Measurements from ENCODE around the gene PKIG. TPM values are rescaled to one million over a fixed set of nuclear protein-coding genes. Genes with fewer than 3 reads are reported as not detected.

PKIG gene
- total RNA-seq, 1 donor from 2014 or later: 180 TPM

DNA sequence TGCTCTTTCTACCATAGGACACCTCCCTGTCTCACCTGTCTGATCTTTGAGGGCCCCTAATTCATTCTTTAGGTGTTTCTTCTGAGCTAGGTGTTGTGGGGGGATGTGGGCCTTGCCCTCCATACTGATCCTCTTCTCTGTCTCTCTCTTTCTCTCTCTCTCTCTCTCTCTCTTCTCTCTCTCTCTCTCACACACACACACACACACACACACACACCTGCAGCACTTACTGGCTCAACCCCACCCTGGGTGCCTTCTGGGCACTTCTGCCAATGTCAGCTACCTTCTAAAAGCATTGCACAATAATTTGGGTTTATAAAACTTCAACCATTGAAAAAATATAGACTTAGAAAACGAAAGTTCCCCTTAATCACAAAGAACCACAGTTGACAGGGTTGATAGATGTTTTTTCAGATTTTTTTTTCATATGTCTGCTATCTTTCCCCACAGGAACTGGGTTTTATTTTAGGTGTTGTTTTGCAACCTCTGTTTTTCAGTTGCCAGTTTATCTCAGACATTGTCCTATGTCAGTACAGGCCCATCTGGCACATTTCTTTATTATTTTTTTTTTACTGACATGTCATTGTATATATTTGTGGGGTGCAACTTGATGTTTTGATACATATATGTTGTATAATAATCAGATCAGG, 28.1 kb downstream of the PKIG start:
- ATAC-seq (ENCODE audit: poor library complexity) (peak; percentile 5), DNase-seq (no peak)
- intact Hi-C loops (cut with DNase I): loop anchor here (5.0 to 10.0 kb wide), 2 partner anchors 78 to 396 kb away; partner anchors contain the start of gene OSER1

GRCh38 chr20:44613575-44613974, 31.2 kb downstream of the PKIG start:
- DNase-seq (no peak), ATAC-seq (ENCODE audit: poor library complexity) (no peak)
- intact Hi-C loops (cut with DNase I): loop anchor here (5.0 to 10.0 kb wide), 2 partner anchors 81 to 399 kb away; partner anchors contain the start of gene OSER1

GRCh38 chr20:44614525-44614924, 32.1 kb downstream of the PKIG start:
- peak; percentile 79 for DNase-seq
- intact Hi-C loops (cut with DNase I): loop anchor here (5.0 to 10.0 kb wide), 2 partner anchors 82 to 400 kb away; partner anchors contain the start of gene OSER1
- ATAC-seq (ENCODE audit: poor library complexity): peak; percentile 59

GRCh38 chr20:44615169-44615791, 32.9 kb downstream of the PKIG start:
- intact Hi-C loops (cut with DNase I): loop anchor here (10.0 kb wide), 1 partner anchor 400 kb away; the partner anchor contains the start of gene OSER1

DNA sequence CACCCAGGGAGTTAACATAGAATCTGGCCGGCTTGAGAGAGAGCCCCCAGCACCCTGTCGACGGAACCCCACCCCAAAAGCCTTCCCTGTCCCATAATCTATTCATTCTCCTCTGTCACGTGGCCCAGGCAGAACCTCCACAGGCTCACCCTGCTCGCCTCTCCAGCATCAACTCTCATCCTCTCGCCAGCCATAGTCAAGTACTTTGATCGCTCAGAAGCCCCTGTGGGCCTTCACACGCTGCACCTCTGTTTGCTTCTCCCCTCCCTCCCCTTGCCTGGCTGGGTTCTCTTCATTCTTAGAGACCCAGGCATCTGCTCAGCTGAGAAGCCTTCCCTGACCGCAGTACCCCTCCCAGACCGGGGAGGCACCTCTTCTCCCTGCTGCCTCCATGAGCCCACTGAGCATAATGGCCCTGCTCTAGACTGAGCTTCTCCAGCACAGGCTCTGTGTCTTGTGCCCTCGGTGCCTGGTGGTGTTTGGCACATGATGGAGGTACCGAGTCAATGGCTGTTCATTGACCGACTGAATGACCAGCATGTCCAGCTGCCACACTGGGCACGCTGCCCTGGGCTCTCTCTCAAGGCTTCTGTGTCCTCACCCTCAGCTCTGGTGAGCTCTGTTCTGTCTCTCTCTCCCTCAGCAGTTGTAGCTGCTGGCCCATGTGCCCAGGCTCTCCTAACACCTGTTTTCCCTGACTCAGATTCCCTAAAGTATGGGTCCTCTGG, 33.7 kb downstream of the PKIG start:
- ATAC-seq (ENCODE audit: poor library complexity): no peak
- peak; percentile 62 for DNase-seq
- intact Hi-C loops (cut with DNase I): loop anchor here (10.0 kb wide), 1 partner anchor 401 kb away; the partner anchor contains the start of gene OSER1

More at GRCh38 chr20:44615169-44615791, 32.9 kb downstream of the PKIG start:
- ATAC-seq (ENCODE audit: poor library complexity): peak; percentile 8
- DNase-seq: peak; percentile 57

GRCh38 chr20:44616604-44616964, 34.2 kb downstream of the PKIG start:
- intact Hi-C loops (cut with DNase I): loop anchor here (10.0 kb wide), 1 partner anchor 402 kb away; the partner anchor contains the start of gene OSER1
- peak; percentile 23 for ATAC-seq (ENCODE audit: poor library complexity)
- DNase-seq: peak; percentile 80

GRCh38 chr20:44618318-44618731, 35.9 kb downstream of the PKIG start:
- peak; percentile 68 for DNase-seq
- intact Hi-C loops (cut with DNase I): loop anchor here (10.0 kb wide), 1 partner anchor 404 kb away; the partner anchor contains the start of gene OSER1
- ATAC-seq (ENCODE audit: poor library complexity): no peak

- no peak for ATAC-seq (ENCODE audit: poor library complexity)
- intact Hi-C loops (cut with DNase I): loop anchor here (10.0 kb wide), 1 partner anchor 404 kb away; the partner anchor contains the start of gene OSER1
- peak; percentile 28 for DNase-seq
Observed at GRCh38 chr20:44619294-44619693, 36.9 kb downstream of the PKIG start.

DNA sequence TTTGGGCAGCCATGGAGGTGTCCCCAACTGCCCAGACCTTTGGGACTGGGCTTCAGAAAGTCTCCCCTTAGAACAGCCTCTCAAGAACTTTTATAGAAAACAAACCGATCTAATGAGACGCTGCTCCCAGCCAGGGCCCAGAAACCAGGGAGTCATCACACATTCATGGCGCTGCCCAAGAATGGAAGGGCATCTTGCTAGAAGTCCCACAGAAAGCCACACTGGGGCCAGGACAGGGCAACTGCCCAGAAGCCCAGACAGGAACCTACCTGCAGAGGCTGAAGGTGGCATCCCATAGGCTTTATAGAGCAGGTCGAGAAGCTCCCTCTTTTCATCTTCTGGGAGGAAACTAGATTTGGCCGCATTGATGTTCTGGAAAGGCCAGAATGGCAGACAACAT, 37.7 kb downstream of the PKIG start:
- DNase-seq: peak; percentile 22
- intact Hi-C loops (cut with DNase I): no loop called here
- no peak for ATAC-seq (ENCODE audit: poor library complexity)

DNA sequence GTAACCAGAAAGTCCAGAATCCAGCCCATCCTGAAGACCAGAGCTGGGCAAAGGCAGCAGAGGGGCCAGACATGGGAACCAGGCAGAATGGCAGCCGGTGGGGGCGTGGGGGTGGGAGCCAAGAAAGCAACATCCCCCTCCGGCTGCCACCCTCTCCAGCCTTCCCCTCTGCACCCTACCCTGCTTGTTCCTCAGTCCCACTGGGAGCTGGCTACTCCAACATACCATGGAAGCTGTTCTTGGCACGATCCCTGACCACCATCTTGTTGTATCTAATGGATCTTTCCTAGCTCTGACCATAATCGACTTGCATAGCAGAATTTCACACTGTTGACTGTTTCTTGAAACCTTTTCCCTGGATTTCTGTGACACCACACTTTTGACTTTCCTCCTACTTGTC, 38.9 kb downstream of the PKIG start:
- ATAC-seq (ENCODE audit: poor library complexity): no peak
- peak; percentile 4 for DNase-seq
- intact Hi-C loops (cut with DNase I): no loop called here

GRCh38 chr20:44621939-44622338, 39.6 kb downstream of the PKIG start:
- DNase-seq (peak; percentile 17), ATAC-seq (ENCODE audit: poor library complexity) (no peak)
- intact Hi-C loops (cut with DNase I): no loop called here

- intact Hi-C loops (cut with DNase I): no loop called here
- ATAC-seq (ENCODE audit: poor library complexity): no peak
- peak; percentile 30 for DNase-seq
Observed at GRCh38 chr20:44622501-44623270, 40.3 kb downstream of the PKIG start.

DNA sequence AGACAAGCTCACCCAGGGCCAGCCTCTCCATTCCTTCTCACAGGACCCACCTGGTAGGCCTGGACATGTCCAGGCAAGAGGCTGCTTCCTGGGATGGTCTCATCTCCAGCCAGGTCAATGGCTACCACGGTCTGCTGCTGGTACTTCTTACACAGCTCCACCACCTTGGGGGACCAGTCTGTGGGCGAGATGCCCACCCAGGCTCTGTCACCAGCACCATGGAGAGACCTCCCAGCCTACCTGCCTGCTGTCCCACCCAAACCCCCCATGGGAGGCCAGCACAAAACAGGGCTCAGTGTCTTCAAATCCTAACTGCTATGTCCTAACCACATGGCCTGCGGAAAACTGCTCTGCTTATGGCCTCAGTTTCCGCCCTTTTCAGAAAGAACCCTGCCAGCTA, 41.8 kb downstream of the PKIG start:
- ATAC-seq (ENCODE audit: poor library complexity) (no peak), DNase-seq (peak; percentile 30)
- intact Hi-C loops (cut with DNase I): no loop called here

GRCh38 chr20:44624743-44625271, 42.4 kb downstream of the PKIG start:
- peak; percentile 1 for DNase-seq
- no peak for ATAC-seq (ENCODE audit: poor library complexity)
- intact Hi-C loops (cut with DNase I): no loop called here

- ATAC-seq (ENCODE audit: poor library complexity) (no peak), DNase-seq (peak; percentile 36)
- intact Hi-C loops (cut with DNase I): no loop called here
Observed at GRCh38 chr20:44625361-44625760, 43.0 kb downstream of the PKIG start.

DNA sequence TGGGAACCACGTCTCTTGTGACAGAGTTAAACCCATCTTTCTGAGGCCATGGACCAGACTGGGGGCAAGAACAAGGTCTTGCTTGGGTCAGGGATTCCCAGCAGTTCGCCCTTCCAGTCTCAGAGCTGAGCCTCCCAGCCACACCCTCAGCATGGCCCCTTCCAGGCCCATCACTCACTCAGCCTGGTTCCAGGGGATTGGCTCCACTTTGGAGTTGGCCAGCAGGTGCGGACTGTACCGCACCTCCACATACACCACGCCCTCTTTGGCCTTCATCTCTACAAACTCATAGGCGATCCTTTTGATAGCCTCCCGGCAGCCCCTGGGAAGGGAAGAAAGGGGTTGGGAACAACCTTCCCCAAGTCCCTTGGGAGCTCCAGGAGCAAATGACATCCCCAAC, 43.9 kb downstream of the PKIG start:
- peak; percentile 15 for DNase-seq
- intact Hi-C loops (cut with DNase I): no loop called here
- ATAC-seq (ENCODE audit: poor library complexity): no peak

DNA sequence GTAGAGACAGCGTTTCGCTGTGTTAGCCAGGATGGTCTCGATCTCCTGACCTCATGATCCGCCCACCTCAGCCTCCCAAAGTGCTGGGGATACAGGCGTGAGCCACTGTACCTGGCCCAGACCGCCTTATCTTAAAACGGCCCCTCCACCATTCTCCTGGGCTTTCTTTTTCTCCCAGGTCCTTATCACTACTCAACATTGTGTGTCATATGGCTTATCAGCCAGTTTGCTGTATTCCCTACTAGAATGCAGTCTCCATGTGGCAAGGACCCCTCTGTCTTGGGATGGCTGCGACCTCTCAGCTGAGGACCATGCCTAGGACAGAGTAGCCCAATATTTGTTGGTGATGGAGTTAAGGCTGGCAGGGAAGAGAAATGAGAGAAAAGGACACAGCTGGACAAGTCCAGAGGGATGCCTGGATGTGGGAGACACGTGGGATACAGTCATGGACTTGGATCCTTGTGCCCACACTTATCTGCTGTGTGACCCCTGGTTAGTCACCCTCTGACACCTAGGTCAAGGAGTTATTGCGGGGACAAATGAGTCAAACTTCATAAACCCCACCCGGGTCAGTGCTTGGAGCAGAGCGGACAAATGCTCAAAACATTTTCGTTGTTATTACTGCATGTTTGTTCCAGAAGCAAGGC, 45.1 kb downstream of the PKIG start:
- intact Hi-C loops (cut with DNase I): no loop called here
- no peak for ATAC-seq (ENCODE audit: poor library complexity)

GRCh38 chr20:44629017-44629385, 46.6 kb downstream of the PKIG start:
- DNase-seq: no peak
- ATAC-seq (ENCODE audit: poor library complexity): no peak
- intact Hi-C loops (cut with DNase I): no loop called here

More for the DNA sequence above, 45.1 kb downstream of the PKIG start:
- peak; percentile 3 for DNase-seq
